H1 (cell line): Measurements from ENCODE around the gene RTF2. TPM values are rescaled to one million over a fixed set of nuclear protein-coding genes. Genes with fewer than 3 reads are reported as not detected.

Experiments used
- CTCF ChIA-PET: fragments of 300-600 bp; sonication (Branson Sonifier 250); formaldehyde crosslinking; loops from one replicate; lab custom pipeline; 2021; ENCODE audit not compliant: partially characterized antibody; lab: Charles Lee
- POLR2A ChIA-PET: fragments of 300-600 bp; sonication (Branson Sonifier 250); formaldehyde crosslinking; loops from one replicate; lab custom pipeline; 2021; ENCODE audit warnings: inconsistent platforms; ENCODE audit not compliant: partially characterized antibody; lab: Charles Lee
- DNase-seq, 2 experiments: peaks; one replicate each; pipeline versions ENCODE4 v3.0.0 to v3.0.0-alpha.2; 2010 to 2022; ENCODE audit warnings: low spot score in 2 of 2, low read depth in 1 of 2, mixed read lengths in 1 of 2
- FAIRE-seq: peaks from 2 replicates; lab custom pipeline; 2011; peaks lifted over from hg19 to GRCh38; lab: Jason Lieb, UNC
- H2AFZ ChIP-seq: 2 replicates; pipeline ENCODE4 v1.8.1; 2012; ENCODE audit warnings: low read length, inconsistent platforms
- H2AK5ac ChIP-seq: 2 replicates; pipeline ENCODE4 v1.6.1; 2013; ENCODE audit warnings: low read depth, low read length
- H2BK120ac ChIP-seq: replicated peaks from 2 replicates; pipeline ENCODE3; 2013; ENCODE audit warnings: low read depth, low read length, inconsistent platforms
- H2BK12ac ChIP-seq: 2 replicates; pipeline ENCODE4 v1.6.1; 2013; ENCODE audit warnings: low read depth, low read length
- H2BK15ac ChIP-seq: 2 replicates; pipeline ENCODE4 v1.6.1; 2013; ENCODE audit warnings: low read length
- H2BK20ac ChIP-seq: 2 replicates; pipeline ENCODE4 v1.6.1; 2013; ENCODE audit warnings: low read length
- H2BK5ac ChIP-seq: 2 replicates; pipeline ENCODE4 v1.6.1; 2013; ENCODE audit warnings: low read depth, low read length
- H3K14ac ChIP-seq: 2 replicates; pipeline ENCODE4 v1.6.1; 2013; ENCODE audit warnings: inconsistent platforms; ENCODE audit not compliant: insufficient read length
- H3K18ac ChIP-seq: 2 replicates; pipeline ENCODE4 v1.6.1; 2013; ENCODE audit warnings: low read length; ENCODE audit errors: extremely low read depth
- H3K23ac ChIP-seq: 2 replicates; pipeline ENCODE4 v1.6.1; 2013; ENCODE audit warnings: inconsistent platforms; ENCODE audit not compliant: insufficient read length
- H3K23me2 ChIP-seq: 2 replicates; pipeline ENCODE4 v1.6.1; 2013; ENCODE audit warnings: low read depth, low read length
- H3K27ac ChIP-seq: 2 replicates; pipeline ENCODE4 v1.6.1; 2011; ENCODE audit warnings: low read depth, low read length, inconsistent platforms
- H3K27me3 ChIP-seq, 4 experiments: replicated peaks in 1 of 4; 1 replicate in 1 of 4; 2 replicates in 3 of 4; pipeline versions ENCODE4 v1.6.1 to v1.8.1; 2011 to 2013; ENCODE audit warnings: low read length in 3 of 4, mild to moderate bottlenecking in 3 of 4, inconsistent platforms in 2 of 4, mixed read lengths in 2 of 4, moderate library complexity in 1 of 4; ENCODE audit not compliant: control insufficient read depth in 3 of 4, insufficient read depth in 3 of 4; ENCODE audit errors: extremely low read depth in 1 of 4
- H3K36me3 ChIP-seq, 4 experiments: 2 replicates each; pipeline versions ENCODE4 v1.6.1 to v1.8.1; 2011 to 2013; ENCODE audit warnings: mild to moderate bottlenecking in 4 of 4, low read length in 3 of 4, moderate library complexity in 2 of 4, control low read depth in 1 of 4, inconsistent platforms in 1 of 4; ENCODE audit not compliant: insufficient read depth in 4 of 4, control insufficient read depth in 2 of 4
- H3K4ac ChIP-seq: replicated peaks from 2 replicates; pipeline ENCODE3; 2013; ENCODE audit warnings: low read length, low read depth, mixed read lengths, inconsistent platforms; ENCODE audit not compliant: insufficient read length
- H3K4me1 ChIP-seq, 4 experiments: replicated peaks in 1 of 4; 1 replicate in 1 of 4; 2 replicates in 3 of 4; pipeline versions ENCODE4 v1.6.1 to v1.8.1; 2011 to 2013; ENCODE audit warnings: low read length in 3 of 4, inconsistent platforms in 2 of 4, mixed read lengths in 1 of 4; ENCODE audit not compliant: insufficient read depth in 4 of 4, control insufficient read depth in 3 of 4
- H3K4me2 ChIP-seq, 2 experiments: 2 replicates each; pipeline versions ENCODE4 v1.6.1 to v1.8.1; 2011 to 2013; ENCODE audit warnings: low read depth in 2 of 2, low read length in 2 of 2, control low read depth in 1 of 2, inconsistent platforms in 1 of 2, mild to moderate bottlenecking in 1 of 2; ENCODE audit not compliant: insufficient read depth in 1 of 2
- H3K4me3 ChIP-seq, 4 experiments: fragments of 200-600, 300-600 bp in 1 of 4; sonication (generic), shearing (Covaris generic), sonication (Bioruptor Twin) in 1 of 4; 2 replicates each; pipeline versions ENCODE4 v1.5.1 to v1.8.1; 2011 to 2016; ENCODE audit warnings: low read length in 4 of 4, low read depth in 3 of 4, control low read depth in 2 of 4, inconsistent platforms in 2 of 4, mild to moderate bottlenecking in 2 of 4, mixed read lengths in 1 of 4, moderate library complexity in 1 of 4; ENCODE audit not compliant: insufficient read depth in 2 of 4; ENCODE audit errors: extremely low read depth in 1 of 4
- H3K56ac ChIP-seq: replicated peaks from 2 replicates; pipeline ENCODE3; 2013; ENCODE audit warnings: low read depth, mild to moderate bottlenecking, mixed read lengths, low read length, inconsistent platforms; ENCODE audit not compliant: insufficient read length
- H3K79me1 ChIP-seq: 2 replicates; pipeline ENCODE4 v1.6.1; 2013; ENCODE audit warnings: low read depth, low read length, control low read depth
- H3K79me2 ChIP-seq, 2 experiments: 2 replicates each; pipeline versions ENCODE4 v1.6.1 to v1.8.1; 2012 to 2013; ENCODE audit warnings: low read length in 2 of 2, mild to moderate bottlenecking in 2 of 2, inconsistent platforms in 1 of 2; ENCODE audit not compliant: insufficient read depth in 2 of 2, control insufficient read depth in 1 of 2
- H3K9ac ChIP-seq, 4 experiments: replicated peaks in 1 of 4; 1 replicate in 1 of 4; 2 replicates in 3 of 4; pipeline versions ENCODE4 v1.6.1 to v1.8.1; 2011 to 2013; ENCODE audit warnings: low read depth in 3 of 4, low read length in 3 of 4, control low read depth in 2 of 4, mild to moderate bottlenecking in 2 of 4, moderate library complexity in 2 of 4, inconsistent platforms in 1 of 4; ENCODE audit errors: extremely low read depth in 1 of 4
- H3K9me3 ChIP-seq, 2 experiments: 2 replicates each; pipeline versions ENCODE4 v1.6.1 to v1.8.1; 2012 to 2013; ENCODE audit warnings: mild to moderate bottlenecking in 2 of 2, moderate library complexity in 2 of 2, control low read depth in 1 of 2, inconsistent platforms in 1 of 2, low read depth in 1 of 2, low read length in 1 of 2, mixed read lengths in 1 of 2; ENCODE audit not compliant: insufficient read depth in 2 of 2
- H4K20me1 ChIP-seq, 2 experiments: replicated peaks in 1 of 2; 2 replicates each; pipeline versions ENCODE3 to v1.8.1; 2011 to 2013; ENCODE audit warnings: inconsistent platforms in 2 of 2, low read length in 2 of 2, mild to moderate bottlenecking in 1 of 2; ENCODE audit not compliant: insufficient read depth in 2 of 2, control insufficient read depth in 1 of 2
- H4K5ac ChIP-seq: 2 replicates; pipeline ENCODE4 v1.6.1; 2013; ENCODE audit warnings: low read length, low read depth, mixed read lengths, inconsistent platforms; ENCODE audit not compliant: insufficient read length
- H4K8ac ChIP-seq: 2 replicates; pipeline ENCODE4 v1.8.0; 2013; ENCODE audit warnings: mild to moderate bottlenecking, moderate library complexity, low read length, inconsistent platforms; ENCODE audit not compliant: insufficient read depth; ENCODE audit errors: extremely low read depth
- H4K91ac ChIP-seq: replicated peaks from 2 replicates; pipeline ENCODE3; 2013; ENCODE audit warnings: low read length, mixed read lengths, inconsistent platforms; ENCODE audit not compliant: insufficient read length
- BCL11A ChIP-seq, 2 experiments: IDR thresholded peaks; one replicate each; pipeline ENCODE4 v1.6.1; 2011; ENCODE audit warnings: low read depth in 2 of 2, low read length in 2 of 2, mild to moderate bottlenecking in 2 of 2
- CBX8 ChIP-seq: fragments of 300-800, 300-1000 bp; sonication (generic); IDR thresholded peaks from 2 replicates; pipeline ENCODE4 v1.7.1; 2016; ENCODE audit warnings: low read depth, low read length, borderline replicate concordance
- CEBPB ChIP-seq: IDR thresholded peaks from 2 replicates; pipeline ENCODE4 v1.6.1; 2012; ENCODE audit warnings: low read depth, low read length
- CHD1 ChIP-seq: IDR thresholded peaks from 2 replicates; pipeline ENCODE4 v1.6.1; 2012; ENCODE audit warnings: low read depth, low read length, improper control_type of control experiment
- EZH2 ChIP-seq: fragments of 200-600 bp; sonication (generic); IDR thresholded peaks from 2 replicates; pipeline ENCODE4 v1.7.1; 2012; ENCODE audit warnings: low read depth, mild to moderate bottlenecking, moderate library complexity, low read length, inconsistent platforms; ENCODE audit not compliant: severe bottlenecking
- NRF1 ChIP-seq: IDR thresholded peaks from 2 replicates; pipeline ENCODE4 v1.6.1; 2011; ENCODE audit warnings: mild to moderate bottlenecking, low read depth, low read length, improper control_type of control experiment
- RAD21 ChIP-seq, 2 experiments: IDR thresholded peaks in 1 of 2; conservative IDR thresholded peaks in 1 of 2; 2 replicates each; pipeline ENCODE4 v1.6.1; 2011; ENCODE audit warnings: low read depth in 2 of 2, low read length in 2 of 2, improper control_type of control experiment in 1 of 2, inconsistent platforms in 1 of 2, mild to moderate bottlenecking in 1 of 2, moderate library complexity in 1 of 2
- RNF2 ChIP-seq: fragments of 200-900, 300-1000 bp; sonication (generic); IDR thresholded peaks from 2 replicates; pipeline ENCODE4 v1.7.1; 2016; ENCODE audit warnings: borderline replicate concordance, low read depth, mild to moderate bottlenecking, antibody characterized with exemption, low read length; ENCODE audit not compliant: poor library complexity, severe bottlenecking; ENCODE audit errors: missing control alignments
- SIN3A ChIP-seq, 2 experiments: IDR thresholded peaks in 1 of 2; conservative IDR thresholded peaks in 1 of 2; 2 replicates each; pipeline ENCODE4 v1.6.1; 2011 to 2012; ENCODE audit warnings: low read length in 2 of 2, improper control_type of control experiment in 1 of 2, low read depth in 1 of 2, mild to moderate bottlenecking in 1 of 2
- SIX5 ChIP-seq: IDR thresholded peaks from 2 replicates; pipeline ENCODE4 v1.6.1; 2011; ENCODE audit warnings: mild to moderate bottlenecking, low read depth, low read length
- TAF1 ChIP-seq: IDR thresholded peaks from 2 replicates; pipeline ENCODE4 v1.6.1; 2011; ENCODE audit warnings: mild to moderate bottlenecking, low read depth, low read length
- TBP ChIP-seq: IDR thresholded peaks from 2 replicates; pipeline ENCODE4 v1.6.1; 2011; ENCODE audit warnings: low read depth, low read length, improper control_type of control experiment
- WGBS, 2 experiments: shearing (Covaris generic) in 1 of 2; methylation state at CpG; one replicate each; pipeline versions ENCODE4 v1.1.6 to v1.1.7; 2013 to 2015; ENCODE audit warnings: low lambda C conversion rate in 2 of 2, mixed read lengths in 2 of 2, inconsistent platforms in 1 of 2, low coverage in 1 of 2, missing lambda C conversion rate in 1 of 2; ENCODE audit not compliant: insufficient replicate concordance in 2 of 2, insufficient coverage in 1 of 2, insufficient read length in 1 of 2; ENCODE audit errors: extremely low coverage in 1 of 2, missing lambda C conversion rate in 1 of 2; 5-methylcytosine and 5-hydroxymethylcytosine counted together
- polyA plus RNA-seq, 7 experiments: library from polyadenylated mRNA; depleted of rRNA in 3 of 7; stranded (reverse) in 5 of 7; unstranded in 2 of 7; fragments of >200 nt in 5 of 7; fragments of 200-250 nt in 2 of 7; gene quantifications; 1 replicate in 5 of 7; 2 replicates in 1 of 7; 4 replicates in 1 of 7; pipeline versions ENCODE4 v1.2.1 to v1.2.3, GENCODE V29; 2011 to 2013; ENCODE audit warnings: missing spikeins in 2 of 7, mixed read lengths in 2 of 7
- total RNA-seq: library from RNA; stranded (reverse); fragmentation: NEBNext Ultra II Directional; extraction: Animal tissue kit (Norgen Biotek cat#: 25700); gene quantifications from 2 replicates; pipeline ENCODE4 v1.2.1, GENCODE V29; 2021

The RTF2 gene
- total and polyA plus RNA-seq, 2 of the 8 experiments (the other 6 are each of a cell fraction or from before 2014, with no cell fraction given): 33.9 to 51.2 TPM

- Histone ChIP-seq H3K14ac (no peak overlapping the region), H3K79me1 (no peaks in the 10 kb centered on the region), H2BK120ac (no peak overlapping the region), H3K4ac (no peak overlapping the region), H3K4me2 (no peak overlapping the region), H3K9me3 (no peaks in the 10 kb centered on the region), H3K4me1 (no peaks in the 10 kb centered on the region), H3K4me3 (no peak overlapping the region), H3K56ac (no peak overlapping the region), H2AFZ (no peak overlapping the region), H2BK15ac (no peak overlapping the region), H3K9ac (no peak overlapping the region), H3K23me2 (no peaks in the 10 kb centered on the region), H4K91ac (no peak overlapping the region), H3K36me3 (no peaks in the 10 kb centered on the region), H3K27me3 (no peaks in the 10 kb centered on the region; a peak in 1 of 7 replicates), H3K79me2 (no peaks in the 10 kb centered on the region), H3K18ac (no peak overlapping the region), H4K5ac (no peak overlapping the region), H2BK20ac (no peak overlapping the region), H3K23ac (no peak overlapping the region), H2BK12ac (no peak overlapping the region), H4K8ac (no peak overlapping the region), H2BK5ac (no peak overlapping the region), H2AK5ac (no peak overlapping the region), H3K27ac (no peak overlapping the region), H4K20me1 (peaks cover 0 to 1% of the 10 kb centered on the region in 2 experiments)
- CTCF ChIA-PET: interaction anchor here (0.9 to 1.3 kb wide), 2 partner anchors 10 to 120 kb away, joined by 4 to 5 read pairs; no protein-coding TSS in a partner anchor
- POLR2A ChIA-PET: no interaction called here
- DNase-seq (no peak), FAIRE-seq (no peak)
- TF ChIP-seq RNF2: no peak
- TF ChIP-seq NRF1: no peak
- TF ChIP-seq TBP: no peak
- no peak for TF ChIP-seq CEBPB
- TF ChIP-seq CBX8: no peak
- no peak for TF ChIP-seq TAF1
- TF ChIP-seq BCL11A (IDR thresholded peaks at IDR 0.05; ENCODE audit: low read depth in 2 of 2, low read length in 2 of 2): no peak
- no peak for TF ChIP-seq SIN3A (conservative IDR thresholded peaks at IDR 0.05 in 1 of 2, IDR thresholded peaks at IDR 0.05 in 1 of 2; ENCODE audit: low read depth in 1 of 2, low read length in 2 of 2)
- TF ChIP-seq EZH2: no peak
- TF ChIP-seq SIX5: no peak
- TF ChIP-seq RAD21 (IDR thresholded peaks at IDR 0.05 in 1 of 2, conservative IDR thresholded peaks at IDR 0.05 in 1 of 2; ENCODE audit: low read depth in 2 of 2, low read length in 2 of 2): no peak
- no peak for TF ChIP-seq CHD1
- 84% methylated on average over 1 of the region's 1 CpG; no CpG with 5 or more reads in 1 of the 2 experiments for WGBS, 2 experiments
These were observed 37.5 kb upstream of the RTF2 start for GRCh38 chr20:56430957-56431356.
